OCI-LY7 (cell line): ENCODE data around the gene MN1. TPM values are rescaled to one million over a fixed set of nuclear protein-coding genes. Genes with fewer than 3 reads are reported as not detected.

Source experiments
- BruUV-seq: library from RNA; stranded (reverse); fragments of 400-500 nt; replicated peaks from 2 replicates; lab custom pipeline; 2021; lab: Mats Ljungman, UMichigan
- CTCF ChIA-PET: fragments of 300-600 bp; sonication (Branson Sonifier 250); formaldehyde crosslinking; loops from one replicate; lab custom pipeline; 2022; ENCODE audit warnings: antibody characterized with exemption; ENCODE audit not compliant: unreplicated experiment; lab: Charles Lee
- POLR2A ChIA-PET: fragments of 300-600 bp; sonication (Branson Sonifier 250); formaldehyde crosslinking; loops from one replicate; lab custom pipeline; 2022; ENCODE audit warnings: antibody characterized with exemption; lab: Charles Lee
- DNase-seq: peaks from one replicate; pipeline ENCODE4 v3.0.0-alpha.2; 2015; ENCODE audit warnings: low spot score
- H2AFZ ChIP-seq: fragments of 200-600 bp; sonication (generic), shearing (Covaris generic); 2 replicates; pipeline ENCODE4 v1.6.1; 2014; ENCODE audit warnings: mild to moderate bottlenecking, antibody characterized with exemption, low read length, moderate library complexity
- H3K27ac ChIP-seq: fragments of 200-600 bp; sonication (generic); 2 replicates; pipeline ENCODE4 v1.5.1; 2014; ENCODE audit warnings: mixed run types, low read depth, mild to moderate bottlenecking, moderate library complexity, low read length, inconsistent platforms; ENCODE audit not compliant: poor library complexity, severe bottlenecking
- H3K36me3 ChIP-seq: fragments of 200-600 bp; sonication (generic); 2 replicates; pipeline ENCODE4 v1.6.1; 2014; ENCODE audit warnings: mild to moderate bottlenecking, antibody characterized with exemption, low read length, moderate library complexity, mixed read lengths; ENCODE audit not compliant: insufficient read depth
- H3K4me1 ChIP-seq: fragments of 200-600 bp; sonication (generic); 2 replicates; pipeline ENCODE4 v1.5.1; 2014; ENCODE audit warnings: mild to moderate bottlenecking, low read length; ENCODE audit not compliant: insufficient read depth, poor library complexity, severe bottlenecking
- H3K4me2 ChIP-seq: fragments of 200-600 bp; sonication (generic); 2 replicates; pipeline ENCODE4 v1.6.1; 2014; ENCODE audit warnings: mild to moderate bottlenecking, low read length
- H3K4me3 ChIP-seq: fragments of 200-600 bp; sonication (generic); 2 replicates; pipeline ENCODE4 v1.5.1; 2014; ENCODE audit warnings: mild to moderate bottlenecking, low read depth, low read length; ENCODE audit not compliant: poor library complexity, severe bottlenecking
- H3K79me2 ChIP-seq: fragments of 200-600 bp; sonication (generic); 2 replicates; pipeline ENCODE4 v1.6.1; 2016; ENCODE audit warnings: low read depth, mild to moderate bottlenecking, low read length, moderate library complexity, mixed read lengths; ENCODE audit not compliant: insufficient read depth
- H3K9me2 ChIP-seq: fragments of 200-600 bp; sonication (generic); 2 replicates; pipeline ENCODE4 v1.6.1; 2016; ENCODE audit warnings: mild to moderate bottlenecking, low read length, mixed read lengths; ENCODE audit not compliant: insufficient read depth
- H3K9me3 ChIP-seq: fragments of 200-600 bp; sonication (generic); 2 replicates; pipeline ENCODE4 v1.6.1; 2014; ENCODE audit warnings: mild to moderate bottlenecking, mixed run types, low read length, mixed read lengths
- H4K20me1 ChIP-seq: fragments of 200-600 bp; sonication (generic); 2 replicates; pipeline ENCODE4 v1.6.1; 2014; ENCODE audit warnings: mild to moderate bottlenecking, antibody characterized with exemption, low read length, moderate library complexity, mixed read lengths; ENCODE audit not compliant: insufficient read depth
- CTCF ChIP-seq: fragments of 200-600 bp; sonication (generic); conservative IDR thresholded peaks from 2 replicates; pipeline ENCODE4 v1.5.1; 2014; ENCODE audit warnings: mild to moderate bottlenecking, antibody characterized with exemption, low read length, moderate library complexity, mixed read lengths
- EZH2phosphoT487 ChIP-seq: fragments of 200-600 bp; sonication (generic); IDR thresholded peaks from 2 replicates; pipeline ENCODE4 v1.6.1; 2018; ENCODE audit warnings: low read depth, borderline replicate concordance, mild to moderate bottlenecking, mixed run types, antibody characterized with exemption, low read length, moderate library complexity, mixed read lengths
- intact Hi-C: fragments of 100-400 bp; cut with micrococcal nuclease; formaldehyde crosslinking; loops from one replicate; pipeline ENCODE4 v1.10.0; 2022; ENCODE audit not compliant: unreplicated experiment
- total RNA-seq, 2 experiments: library from RNA; depleted of rRNA in 1 of 2; stranded (reverse); fragments of >200 nt in 1 of 2; shearing (Covaris generic) in 1 of 2; gene quantifications; 2 replicates each; pipeline ENCODE4 v1.2.3, GENCODE V29; 2014 to 2022

The MN1 gene
- total RNA-seq, 2 experiments from 2014 or later, result 0.47 TPM; not detected in 1

- H3K27ac ChIP-seq, result no peak overlapping the region
- CTCF ChIA-PET, result no interaction called here
- no peaks in the 10 kb centered on the region for H3K9me3 ChIP-seq
- intact Hi-C loops, result no loop called here
- no peak overlapping the region for H2AFZ ChIP-seq
- no TSS peak for BruUV-seq
- H3K4me3 ChIP-seq, result no peak overlapping the region
- POLR2A ChIA-PET, result no interaction called here
- H3K36me3 ChIP-seq, result no peaks in the 10 kb centered on the region
- no peaks in the 10 kb centered on the region for H4K20me1 ChIP-seq
- H3K79me2 ChIP-seq, result no peaks in the 10 kb centered on the region
- no peak overlapping the region for H3K4me2 ChIP-seq
- no peaks in the 10 kb centered on the region for H3K9me2 ChIP-seq
- no peak for DNase-seq
- no peak for TF ChIP-seq CTCF
- TF ChIP-seq EZH2phosphoT487, result no peak
- no peaks in the 10 kb centered on the region for H3K4me1 ChIP-seq
Observed at GRCh38 chr22:27776650-27776958, 25.0 kb downstream of the MN1 start.

GRCh38 chr22:27775758-27776649, 25.6 kb downstream of the MN1 start:
- no peaks in the 10 kb centered on the region for H3K9me3 ChIP-seq
- H3K4me2 ChIP-seq, result no peak overlapping the region
- intact Hi-C loops, result no loop called here
- H3K36me3 ChIP-seq, result no peaks in the 10 kb centered on the region
- H3K79me2 ChIP-seq, result no peaks in the 10 kb centered on the region
- H4K20me1 ChIP-seq, result no peaks in the 10 kb centered on the region
- DNase-seq, result no peak
- POLR2A ChIA-PET, result no interaction called here
- H3K4me3 ChIP-seq, result no peak overlapping the region
- H3K27ac ChIP-seq, result no peak overlapping the region
- TF ChIP-seq CTCF (no peak), EZH2phosphoT487 (no peak)
- no peaks in the 10 kb centered on the region for H3K4me1 ChIP-seq
- no TSS peak for BruUV-seq
- CTCF ChIA-PET, result no interaction called here
- H2AFZ ChIP-seq, result no peak overlapping the region
- H3K9me2 ChIP-seq, result no peaks in the 10 kb centered on the region

- no TSS peak for BruUV-seq
- POLR2A ChIA-PET, result no interaction called here
Observed at GRCh38 chr22:27775087-27775698, 26.4 kb downstream of the MN1 start.

More at GRCh38 chr22:27775087-27775698, 26.4 kb downstream of the MN1 start:
- Histone ChIP-seq H3K27ac (no peak overlapping the region), H3K9me3 (no peaks in the 10 kb centered on the region), H3K79me2 (no peaks in the 10 kb centered on the region), H3K36me3 (no peaks in the 10 kb centered on the region), H3K9me2 (no peaks in the 10 kb centered on the region), H4K20me1 (no peaks in the 10 kb centered on the region), H2AFZ (no peak overlapping the region), H3K4me3 (no peak overlapping the region), H3K4me1 (no peaks in the 10 kb centered on the region), H3K4me2 (no peak overlapping the region)
- CTCF ChIA-PET, result no interaction called here
- intact Hi-C loops, result no loop called here
- no peak for DNase-seq
- TF ChIP-seq CTCF (no peak), EZH2phosphoT487 (no peak)
